ENCODE results near the gene IL12RB2.

IL12RB2 gene

DNA sequence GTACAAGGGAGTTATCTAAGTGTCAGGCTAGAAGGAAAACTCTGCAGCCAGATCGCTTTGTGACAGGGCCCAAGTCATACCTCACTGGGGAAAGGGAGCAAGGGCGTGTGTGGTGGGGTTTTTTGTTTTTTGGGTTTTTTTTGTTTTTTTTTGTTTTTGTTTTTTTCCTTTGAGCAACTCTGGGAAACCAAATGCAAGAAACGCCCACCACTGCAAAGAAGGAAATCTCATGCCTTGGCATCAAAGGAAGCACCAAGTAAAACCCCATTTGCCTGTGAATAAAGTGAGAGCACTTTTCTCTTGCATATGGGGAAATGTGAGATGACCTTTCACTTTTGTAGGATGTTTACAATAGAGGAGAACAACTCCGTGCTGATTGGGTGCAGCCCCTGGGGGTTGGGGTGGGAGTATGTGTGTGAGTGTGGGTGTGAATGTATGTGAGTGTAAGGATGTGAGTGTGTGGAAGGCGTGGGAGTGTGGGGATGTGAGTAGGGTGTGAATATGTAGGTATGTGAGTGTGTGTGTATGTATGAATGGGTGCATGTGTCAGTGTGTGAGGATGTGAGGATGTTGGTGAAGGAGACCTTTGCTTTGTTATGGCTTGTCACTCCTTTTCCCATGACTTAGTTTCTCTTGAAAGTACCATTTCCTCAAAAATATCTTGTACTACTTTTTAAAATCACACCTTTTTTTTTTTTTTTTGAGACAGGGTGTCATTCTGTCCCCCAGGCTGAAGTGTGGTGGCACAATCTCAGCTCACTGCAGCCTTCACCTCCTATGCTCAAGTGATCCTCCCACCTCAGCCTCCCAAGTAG, 34.6 kb downstream of the IL12RB2 start:
- ChIA-PET POLR2A (no interaction called here), CTCF (interaction anchor here (1.2 to 2.1 kb wide), 2 partner anchors 9 to 158 kb away, joined by 7 to 8 read pairs; no protein-coding TSS in a partner anchor)
- Histone ChIP-seq H3K4me1 (ENCODE audit: control insufficient read depth, insufficient read depth, low read length) (no peaks in the 10 kb centered on the region), H3K36me3 (ENCODE audit: control insufficient read depth in 2 of 2, insufficient read depth in 1 of 2, low read length in 2 of 2) (no peaks in the 10 kb centered on the region), H3K9me3 (ENCODE audit: control insufficient read depth, insufficient read depth, low read depth, low read length) (no peaks in the 10 kb centered on the region), H3K27ac (ENCODE audit: extremely low read depth, low read depth, low read length) (no peak overlapping the region), H3K4me3 (ENCODE audit: low read depth, low read length) (no peak overlapping the region)
- TF ChIP-seq ZFHX2 (tag by site-specific recombination; conservative IDR thresholded peaks at IDR 0.05) (peak; percentile 99), ZNF221 (tag by site-specific recombination; IDR thresholded peaks at IDR 0.05; ENCODE audit: borderline replicate concordance) (no peak), PRDM1 (tag by site-specific recombination; IDR thresholded peaks at IDR 0.05) (peak; percentile 89), ZNF555 (tag by site-specific recombination; conservative IDR thresholded peaks at IDR 0.05) (no peak), ZNF18 (tag by site-specific recombination; IDR thresholded peaks at IDR 0.05) (peak; percentile 84), EGR2 (tag by site-specific recombination; IDR thresholded peaks at IDR 0.05; ENCODE audit: low read depth) (peak; percentile 99)

DNA sequence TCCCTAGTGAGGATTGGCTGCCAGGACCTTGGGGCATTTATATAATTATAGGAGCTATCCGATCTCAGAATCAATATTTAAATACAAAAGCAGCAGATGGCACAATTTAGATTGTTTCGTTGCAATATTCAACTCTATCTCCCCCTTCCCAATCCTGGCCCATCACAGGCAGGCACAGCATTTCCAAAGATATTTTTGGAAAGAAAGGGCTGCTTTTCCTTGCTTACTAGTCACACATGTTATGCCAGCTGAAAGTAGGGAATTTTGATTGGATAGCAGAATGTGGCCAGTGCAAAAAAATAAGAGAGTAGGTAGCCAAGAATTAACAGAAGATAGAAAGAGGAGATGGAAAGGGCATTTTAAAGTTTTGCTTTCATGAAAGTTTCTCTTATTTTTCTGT, 37.9 kb downstream of the IL12RB2 start:
- CTCF ChIA-PET: interaction anchor here (0.7 to 6.2 kb wide), 7 partner anchors 11 to 179 kb away, joined by 3 to 91 read pairs (median 4); no protein-coding TSS in a partner anchor
- no peaks in the 10 kb centered on the region for H3K9me3 ChIP-seq (ENCODE audit: control insufficient read depth, insufficient read depth, low read depth, low read length)
- H3K36me3 ChIP-seq (ENCODE audit: control insufficient read depth in 2 of 2, insufficient read depth in 1 of 2, low read length in 2 of 2): no peaks in the 10 kb centered on the region
- H3K4me1 ChIP-seq (ENCODE audit: control insufficient read depth, insufficient read depth, low read length): no peaks in the 10 kb centered on the region
- POLR2A ChIA-PET: no interaction called here
- TF ChIP-seq ZNF23 (tag by site-specific recombination; IDR thresholded peaks at IDR 0.05; ENCODE audit: borderline replicate concordance) (no peak), PRDM1 (tag by site-specific recombination; IDR thresholded peaks at IDR 0.05) (peak; percentile 28; the same call in 1 of the 2 replicates), KLF8 (tag by site-specific recombination; IDR thresholded peaks at IDR 0.05) (no peak), BCL11B (tag by site-specific recombination; IDR thresholded peaks at IDR 0.05; ENCODE audit: low read depth) (no peak), ZNF16 (tag by site-specific recombination; IDR thresholded peaks at IDR 0.05; ENCODE audit: low read depth) (no peak), ZNF600 (tag by site-specific recombination; IDR thresholded peaks at IDR 0.05) (no peak), ZNF473 (tag by site-specific recombination; IDR thresholded peaks at IDR 0.05) (no peak), ZNF155 (tag by site-specific recombination; IDR thresholded peaks at IDR 0.05) (no peak)
- TF ChIP-seq, protein P1, sequence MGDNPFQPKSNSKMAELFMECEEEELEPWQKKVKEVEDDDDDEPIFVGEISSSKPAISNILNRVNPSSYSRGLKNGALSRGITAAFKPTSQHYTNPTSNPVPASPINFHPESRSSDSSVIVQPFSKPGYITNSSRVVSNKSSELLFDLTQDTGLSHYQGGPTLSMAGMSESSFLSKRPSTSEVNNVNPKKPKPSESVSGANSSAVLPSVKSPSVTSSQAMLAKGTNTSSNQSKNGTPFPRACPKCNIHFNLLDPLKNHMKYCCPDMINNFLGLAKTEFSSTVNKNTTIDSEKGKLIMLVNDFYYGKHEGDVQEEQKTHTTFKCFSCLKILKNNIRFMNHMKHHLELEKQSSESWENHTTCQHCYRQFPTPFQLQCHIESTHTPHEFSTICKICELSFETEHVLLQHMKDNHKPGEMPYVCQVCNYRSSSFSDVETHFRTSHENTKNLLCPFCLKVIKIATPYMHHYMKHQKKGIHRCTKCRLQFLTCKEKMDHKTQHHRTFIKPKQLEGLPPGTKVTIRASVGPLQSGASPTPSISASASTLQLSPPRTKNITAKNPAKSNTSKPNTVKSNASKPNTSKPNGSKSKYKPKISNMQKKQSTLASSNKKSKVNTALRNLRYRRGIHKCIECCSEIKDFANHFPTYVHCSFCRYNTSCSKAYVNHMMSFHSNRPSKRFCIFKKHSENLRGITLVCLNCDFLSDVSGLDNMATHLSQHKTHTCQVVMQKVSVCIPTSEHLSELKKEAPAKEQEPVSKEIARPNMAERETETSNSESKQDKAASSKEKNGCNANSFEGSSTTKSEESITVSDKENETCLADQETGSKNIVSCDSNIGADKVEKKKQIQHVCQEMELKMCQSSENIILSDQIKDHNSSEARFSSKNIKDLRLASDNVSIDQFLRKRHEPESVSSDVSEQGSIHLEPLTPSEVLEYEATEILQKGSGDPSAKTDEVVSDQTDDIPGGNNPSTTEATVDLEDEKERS (tag by site-specific recombination; IDR thresholded peaks at IDR 0.05): no peak
- no peak overlapping the region for H3K4me3 ChIP-seq (ENCODE audit: low read depth, low read length)
- H3K27ac ChIP-seq (ENCODE audit: extremely low read depth, low read depth, low read length): no peak overlapping the region

GRCh38 chr1:67346982-67347381, 39.3 kb downstream of the IL12RB2 start:
- ChIA-PET CTCF (interaction anchor here (0.6 to 6.2 kb wide), 26 partner anchors 9 to 580 kb away, joined by 3 to 91 read pairs (median 5); no protein-coding TSS in a partner anchor), POLR2A (interaction anchor here (1.1 kb wide), 1 partner anchor 80 kb away, joined by 3 read pairs; no protein-coding TSS in a partner anchor)
- Histone ChIP-seq H3K27ac (ENCODE audit: extremely low read depth, low read depth, low read length) (no peak overlapping the region), H3K9me3 (ENCODE audit: control insufficient read depth, insufficient read depth, low read depth, low read length) (no peaks in the 10 kb centered on the region), H3K4me3 (ENCODE audit: low read depth, low read length) (no peak overlapping the region), H3K4me1 (ENCODE audit: control insufficient read depth, insufficient read depth, low read length) (no peaks in the 10 kb centered on the region), H3K36me3 (ENCODE audit: control insufficient read depth in 2 of 2, insufficient read depth in 1 of 2, low read length in 2 of 2) (no peaks in the 10 kb centered on the region)
- TF ChIP-seq ZNF776 (tag by site-specific recombination; IDR thresholded peaks at IDR 0.05; ENCODE audit: borderline replicate concordance) (no peak), BCL11B (tag by site-specific recombination; IDR thresholded peaks at IDR 0.05; ENCODE audit: low read depth) (no peak), ZBTB1 (tag by site-specific recombination; IDR thresholded peaks at IDR 0.05) (no peak), ZNF600 (tag by site-specific recombination; IDR thresholded peaks at IDR 0.05) (no peak), ZNF747 (tag by site-specific recombination; IDR thresholded peaks at IDR 0.05) (no peak), BCL11A (tag by site-specific recombination; IDR thresholded peaks at IDR 0.05; ENCODE audit: low read depth) (no peak), SETDB1 (IDR thresholded peaks at IDR 0.05; ENCODE audit: insufficient read length, low read length) (no peak)

Measured in HEK293 (cell line).